IMR-90 (cell line): ENCODE data around the gene ALDH1A1. TPM values are rescaled to one million over a fixed set of nuclear protein-coding genes. Genes with fewer than 3 reads are reported as not detected.

ENCODE experiments used
- ATAC-seq: fragments of 200-7000 bp; cut with Tn5 transposase; 2 replicates; pipeline ENCODE4 v1.9.1; 2020; ENCODE audit warnings: low read depth, mild to moderate bottlenecking, moderate library complexity
- BruUV-seq: library from RNA; stranded (reverse); fragments of 400-500 nt; replicated peaks from 2 replicates; lab custom pipeline; 2021; lab: Mats Ljungman, UMichigan
- CTCF ChIA-PET: fragments of 300-600 bp; formaldehyde crosslinking; extraction: SDS; loops from one replicate; lab custom pipeline; 2021; ENCODE audit warnings: antibody characterized with exemption; lab: Yijun Ruan, JAX
- POLR2A ChIA-PET: fragments of 300-600 bp; sonication (Branson Sonifier 250); formaldehyde crosslinking; loops from one replicate; lab custom pipeline; 2022; ENCODE audit warnings: antibody characterized with exemption; ENCODE audit not compliant: unreplicated experiment; lab: Charles Lee
- DNase-seq: peaks from one replicate; pipeline ENCODE4 v3.0.0; 2013
- H2AFZ ChIP-seq: replicated peaks from 2 replicates; pipeline ENCODE3; 2013; ENCODE audit warnings: low read length, mild to moderate bottlenecking; ENCODE audit not compliant: poor library complexity
- H2AK5ac ChIP-seq: 2 replicates; pipeline ENCODE4 v1.6.1; 2013; ENCODE audit warnings: low read depth, low read length, inconsistent platforms
- H2AK9ac ChIP-seq: replicated peaks from 2 replicates; pipeline ENCODE3; 2013; ENCODE audit warnings: mild to moderate bottlenecking, low read depth, low read length, moderate library complexity; ENCODE audit not compliant: poor library complexity
- H2BK120ac ChIP-seq: 2 replicates; pipeline ENCODE4 v1.6.1; 2013; ENCODE audit warnings: low read depth, low read length, inconsistent platforms
- H2BK15ac ChIP-seq: 3 replicates; pipeline ENCODE4 v1.6.1; 2013; ENCODE audit warnings: low read depth, low read length, inconsistent platforms
- H2BK20ac ChIP-seq: 2 replicates; pipeline ENCODE4 v1.6.1; 2013; ENCODE audit warnings: low read depth, mild to moderate bottlenecking, inconsistent platforms, low read length, moderate library complexity
- H2BK5ac ChIP-seq: 2 replicates; pipeline ENCODE4 v1.6.1; 2013; ENCODE audit warnings: mild to moderate bottlenecking, low read depth, low read length, inconsistent platforms; ENCODE audit not compliant: poor library complexity, severe bottlenecking
- H3K14ac ChIP-seq: replicated peaks from 2 replicates; pipeline ENCODE4 v1.6.1; 2013; ENCODE audit warnings: low read depth, low read length, inconsistent platforms
- H3K18ac ChIP-seq: 2 replicates; pipeline ENCODE4 v1.6.1; 2013; ENCODE audit warnings: low read depth, low read length, control low read depth
- H3K23ac ChIP-seq: 2 replicates; pipeline ENCODE4 v1.6.1; 2013; ENCODE audit warnings: low read depth, low read length, inconsistent platforms
- H3K27ac ChIP-seq: 2 replicates; pipeline ENCODE4 v1.5.1; 2013; ENCODE audit warnings: mild to moderate bottlenecking, control low read depth, low read length; ENCODE audit not compliant: insufficient read depth
- H3K27me3 ChIP-seq: 2 replicates; pipeline ENCODE4 v1.6.1; 2013; ENCODE audit warnings: low read length; ENCODE audit not compliant: control insufficient read depth, insufficient read depth
- H3K36me3 ChIP-seq: 2 replicates; pipeline ENCODE4 v1.6.1; 2013; ENCODE audit warnings: low read length, mixed read lengths; ENCODE audit not compliant: control insufficient read depth, insufficient read depth
- H3K4ac ChIP-seq: 2 replicates; pipeline ENCODE4 v1.6.1; 2013; ENCODE audit warnings: low read depth, low read length, inconsistent platforms
- H3K4me1 ChIP-seq: 2 replicates; pipeline ENCODE4 v1.6.1; 2013; ENCODE audit warnings: low read length, mixed read lengths; ENCODE audit not compliant: control insufficient read depth, insufficient read depth
- H3K4me2 ChIP-seq: 2 replicates; pipeline ENCODE4 v1.6.1; 2013; ENCODE audit warnings: low read depth, mild to moderate bottlenecking, control low read depth, low read length, moderate library complexity
- H3K4me3 ChIP-seq: 2 replicates; pipeline ENCODE4 v1.5.1; 2013; ENCODE audit warnings: low read depth, mild to moderate bottlenecking, control low read depth, low read length, moderate library complexity; ENCODE audit not compliant: insufficient read depth
- H3K56ac ChIP-seq: 2 replicates; pipeline ENCODE4 v1.6.1; 2013; ENCODE audit warnings: low read length, inconsistent platforms; ENCODE audit not compliant: insufficient read depth; ENCODE audit errors: extremely low read depth
- H3K79me1 ChIP-seq, 2 experiments: 2 replicates each; pipeline ENCODE4 v1.6.1; 2013; ENCODE audit warnings: low read length in 2 of 2, inconsistent platforms in 1 of 2, low read depth in 1 of 2
- H3K9ac ChIP-seq: 2 replicates; pipeline ENCODE4 v1.6.1; 2013; ENCODE audit warnings: low read depth, low read length, control low read depth
- H3K9me1 ChIP-seq: 2 replicates; pipeline ENCODE4 v1.6.1; 2013; ENCODE audit warnings: low read length, inconsistent platforms; ENCODE audit not compliant: insufficient read depth
- H3K9me3 ChIP-seq: 2 replicates; pipeline ENCODE4 v1.6.1; 2013; ENCODE audit warnings: low read length; ENCODE audit not compliant: control insufficient read depth, insufficient read depth
- H4K20me1 ChIP-seq: 2 replicates; pipeline ENCODE4 v1.6.1; 2013; ENCODE audit warnings: low read length, inconsistent platforms; ENCODE audit not compliant: insufficient read depth
- H4K5ac ChIP-seq: 2 replicates; pipeline ENCODE4 v1.6.1; 2013; ENCODE audit warnings: mild to moderate bottlenecking, low read depth, low read length, control low read depth
- H4K8ac ChIP-seq, 2 experiments: 2 replicates each; pipeline ENCODE4 v1.6.1; 2013; ENCODE audit warnings: low read depth in 2 of 2, low read length in 2 of 2, control low read depth in 1 of 2, inconsistent platforms in 1 of 2
- H4K91ac ChIP-seq: 2 replicates; pipeline ENCODE4 v1.6.1; 2013; ENCODE audit warnings: low read depth, low read length, inconsistent platforms; ENCODE audit not compliant: insufficient read depth
- CHD1 ChIP-seq: IDR thresholded peaks from 2 replicates; pipeline ENCODE4 v1.6.1; 2012; ENCODE audit warnings: low read depth, low read length, improper control_type of control experiment
- ELK1 ChIP-seq: fragments of 150-350 bp; IDR thresholded peaks from 2 replicates; pipeline ENCODE4 v1.6.1; 2016; ENCODE audit warnings: low read depth, mild to moderate bottlenecking, low read length, moderate library complexity, borderline replicate concordance
- MAFK ChIP-seq: IDR thresholded peaks from 2 replicates; pipeline ENCODE4 v1.6.1; 2012; ENCODE audit warnings: low read depth, low read length, improper control_type of control experiment
- POLR2A ChIP-seq: IDR thresholded peaks from 2 replicates; pipeline ENCODE4 v1.6.1; 2012; ENCODE audit warnings: mild to moderate bottlenecking, low read depth, low read length
- RCOR1 ChIP-seq: IDR thresholded peaks from 2 replicates; pipeline ENCODE4 v1.6.1; 2012; ENCODE audit warnings: mild to moderate bottlenecking, low read length, improper control_type of control experiment; ENCODE audit not compliant: insufficient replicate concordance
- RFX5 ChIP-seq: IDR thresholded peaks from 2 replicates; pipeline ENCODE4 v1.8.0; 2012; ENCODE audit warnings: low read depth, mild to moderate bottlenecking, low read length, moderate library complexity
- SMC3 ChIP-seq: fragments of 150-350 bp; IDR thresholded peaks from 2 replicates; pipeline ENCODE4 v1.6.1; 2016; ENCODE audit warnings: low read depth, mild to moderate bottlenecking, antibody characterized with exemption, low read length, moderate library complexity
- USF2 ChIP-seq: fragments of 150-350 bp; IDR thresholded peaks from 2 replicates; pipeline ENCODE4 v1.6.1; 2017; ENCODE audit warnings: mild to moderate bottlenecking, antibody characterized with exemption, low read length, low read depth
- WGBS, 2 experiments: methylation state at CpG; one replicate each; pipeline versions ENCODE4 v1.1.5 to v1.1.7; 2013; ENCODE audit warnings: missing lambda C conversion rate in 2 of 2; ENCODE audit not compliant: insufficient read length in 1 of 2; ENCODE audit errors: extremely low coverage in 2 of 2; 5-methylcytosine and 5-hydroxymethylcytosine counted together
- dilution Hi-C: fragments of 300-500 bp; cut with HindIII; formaldehyde crosslinking; loops from one replicate; pipeline ENCODE4 v1.14.3; 2018; ENCODE audit warnings: low sequenced_read_pairs; ENCODE audit not compliant: unreplicated experiment
- in situ Hi-C: fragments of 300-500 bp; cut with MboI; formaldehyde crosslinking; loops from 3 replicates; pipeline ENCODE4 v1.14.3; 2019; ENCODE audit warnings: low sequenced_read_pairs, inconsistent platforms, mixed read lengths
- intact Hi-C: fragments of 100-400 bp; cut with micrococcal nuclease; formaldehyde crosslinking; loops from 2 replicates; pipeline ENCODE4 v1.10.0; 2022
- polyA plus RNA-seq, 3 experiments: library from polyadenylated mRNA; depleted of rRNA; stranded (reverse); fragments of >200 nt; gene quantifications; 2 replicates each; pipeline ENCODE4 v1.2.3, GENCODE V29; 2012; ENCODE audit warnings: low replicate concordance in 1 of 3
- total RNA-seq: library from RNA; depleted of rRNA; stranded (reverse); fragments of >200 nt; gene quantifications from 2 replicates; pipeline ENCODE4 v1.2.3, GENCODE V29; 2012

Gene ALDH1A1
- total and polyA plus RNA-seq, 2 of the 4 experiments (the other 2 are of a cell fraction): not detected

GRCh38 chr9:72911247-72911775 is 41.5 kb downstream of the ALDH1A1 start:
- no peak overlapping the region for H2BK120ac ChIP-seq
- no peak overlapping the region for H2BK5ac ChIP-seq
- dilution Hi-C loops: no loop called here
- POLR2A ChIA-PET: interaction anchor here (0.5 kb wide), 1 partner anchor 957 kb away, joined by 3 read pairs; no protein-coding TSS in a partner anchor
- 58% methylated on average over 2 of the region's 2 CpGs; no CpG with 5 or more reads in 1 of the 2 experiments for WGBS, 2 experiments
- H3K4me1 ChIP-seq: no peaks in the 10 kb centered on the region
- no peak overlapping the region for H2AFZ ChIP-seq
- BruUV-seq: no TSS peak
- H3K9me1 ChIP-seq: no peaks in the 10 kb centered on the region
- no peaks in the 10 kb centered on the region; the same call in 1 of the 2 replicates for H3K27me3 ChIP-seq
- DNase-seq (no peak), ATAC-seq (no peak)
- H2BK20ac ChIP-seq: no peak overlapping the region
- H3K4me2 ChIP-seq: no peak overlapping the region
- no peaks in the 10 kb centered on the region for H3K79me1 ChIP-seq
- no peak overlapping the region for H3K9ac ChIP-seq
- H3K27ac ChIP-seq: no peak overlapping the region
- H4K5ac ChIP-seq: no peak overlapping the region
- no peak overlapping the region for H4K91ac ChIP-seq
- H3K18ac ChIP-seq: no peak overlapping the region
- CTCF ChIA-PET: interaction anchor here (1.0 kb wide), 1 partner anchor 10 kb away, joined by 3 read pairs; no protein-coding TSS in a partner anchor
- TF ChIP-seq RCOR1 (no peak), RFX5 (no peak), ELK1 (no peak), MAFK (no peak), USF2 (no peak), POLR2A (no peak), CHD1 (no peak), SMC3 (no peak)
- intact Hi-C loops: no loop called here
- no peak overlapping the region for H3K23ac ChIP-seq
- H2AK5ac ChIP-seq: no peak overlapping the region
- no peak overlapping the region for H3K4me3 ChIP-seq
- no peaks in the 10 kb centered on the region for H4K20me1 ChIP-seq
- H3K56ac ChIP-seq: no peak overlapping the region
- no peaks in the 10 kb centered on the region for H3K9me3 ChIP-seq
- no peak overlapping the region for H2BK15ac ChIP-seq
- H3K14ac ChIP-seq: no peak overlapping the region
- H3K36me3 ChIP-seq: no peaks in the 10 kb centered on the region
- H2AK9ac ChIP-seq: no peak overlapping the region
- H4K8ac ChIP-seq: no peak overlapping the region
- in situ Hi-C loops: no loop called here
- H3K4ac ChIP-seq: no peak overlapping the region
